DND-41 (cell line): Measurements from ENCODE around the gene ADAMTS9.

ENCODE experiments used
- CTCF ChIP-seq: IDR thresholded peaks from 2 replicates; pipeline ENCODE4 v1.5.1; 2012; ENCODE audit warnings: borderline replicate concordance, low read length, moderate library complexity, mild to moderate bottlenecking; ENCODE audit not compliant: poor library complexity, severe bottlenecking; ENCODE audit errors: extremely low read depth
- EZH2 ChIP-seq: IDR thresholded peaks from 3 replicates; pipeline ENCODE4 v1.6.1; 2012; ENCODE audit warnings: borderline replicate concordance, low read depth, mild to moderate bottlenecking, moderate library complexity, low read length, inconsistent platforms; ENCODE audit not compliant: severe bottlenecking

- TF ChIP-seq CTCF (no peak), EZH2 (no peak)
These were observed 115.8 kb downstream of the ADAMTS9 start for GRCh38 chr3:64571982-64572381.
